Putamen (tissue), 1 donor: ENCODE data around the gene CNTN4.

Source experiments
- DNase-seq: peaks from one replicate; pipeline ENCODE4 v3.0.0-alpha.2; 2016; ENCODE audit warnings: low spot score

The CNTN4 gene

GRCh38 chr3:2415083-2415482 lies 316.4 kb downstream of the CNTN4 start:
- DNase-seq, result no peak

DNA sequence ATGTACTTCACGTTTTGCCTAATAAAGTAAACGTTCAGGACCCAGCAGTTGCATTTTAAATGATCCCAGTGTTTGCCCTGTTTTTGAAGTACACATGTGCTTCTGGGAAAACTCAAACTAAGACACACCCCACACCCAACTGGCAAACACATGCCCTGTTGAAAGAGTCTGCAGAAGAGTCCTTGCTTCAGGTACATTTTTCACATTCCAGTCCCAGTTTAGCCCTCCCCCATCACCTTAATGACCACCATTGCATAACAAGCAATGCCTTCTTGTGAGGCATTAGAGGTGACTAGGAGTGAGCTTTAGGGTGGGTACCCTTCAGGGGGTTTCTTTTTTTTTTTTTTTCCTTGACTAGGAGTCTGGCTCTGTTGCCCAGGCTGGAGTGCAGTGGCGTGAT lies 322.3 kb downstream of the CNTN4 start:
- no peak for DNase-seq

DNA sequence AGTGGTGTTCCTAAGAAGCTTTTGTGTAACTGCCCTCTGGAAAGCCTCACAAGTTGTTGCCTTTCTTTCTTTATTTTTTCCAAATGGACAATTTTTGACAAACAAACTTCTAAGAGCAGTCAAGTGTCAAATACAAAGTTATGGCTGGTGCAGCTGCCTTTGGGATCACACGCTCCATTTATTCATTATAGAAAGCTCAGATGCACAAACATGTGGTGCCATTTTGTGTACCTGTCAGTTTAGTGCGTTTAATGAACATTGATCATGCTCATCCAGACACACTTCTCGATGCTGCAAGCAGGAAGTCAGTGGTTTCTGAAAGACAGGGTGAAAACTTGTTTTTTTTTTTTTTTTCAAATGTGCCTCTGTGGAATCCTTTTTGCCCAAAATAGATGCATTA lies 324.5 kb downstream of the CNTN4 start:
- DNase-seq, result no peak

- DNase-seq, result no peak
Observed at GRCh38 chr3:2441558-2441957, 342.9 kb downstream of the CNTN4 start.

DNA sequence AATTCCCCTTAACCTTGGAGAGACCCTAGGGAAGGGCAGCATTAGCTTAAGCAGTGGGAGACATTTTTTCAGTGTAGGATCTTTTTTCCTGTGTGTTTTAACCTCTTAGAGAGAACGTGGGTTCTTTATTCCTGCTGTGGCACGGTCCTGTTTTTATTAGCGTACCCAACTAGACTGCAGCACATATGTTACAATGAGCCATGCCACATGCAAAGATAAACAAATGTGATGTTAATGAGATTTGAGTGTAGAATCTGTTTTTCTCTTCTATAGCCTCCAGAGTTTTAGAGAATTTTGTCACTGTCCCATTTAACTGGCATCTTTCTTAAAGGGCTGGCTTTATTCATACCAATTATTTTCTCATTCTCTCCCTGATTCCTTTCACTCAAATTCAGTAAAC lies 347.5 kb downstream of the CNTN4 start:
- DNase-seq, result no peak

GRCh38 chr3:2452249-2452648 lies 353.6 kb downstream of the CNTN4 start:
- no peak for DNase-seq

GRCh38 chr3:2454865-2455264 lies 356.2 kb downstream of the CNTN4 start:
- no peak for DNase-seq

DNA sequence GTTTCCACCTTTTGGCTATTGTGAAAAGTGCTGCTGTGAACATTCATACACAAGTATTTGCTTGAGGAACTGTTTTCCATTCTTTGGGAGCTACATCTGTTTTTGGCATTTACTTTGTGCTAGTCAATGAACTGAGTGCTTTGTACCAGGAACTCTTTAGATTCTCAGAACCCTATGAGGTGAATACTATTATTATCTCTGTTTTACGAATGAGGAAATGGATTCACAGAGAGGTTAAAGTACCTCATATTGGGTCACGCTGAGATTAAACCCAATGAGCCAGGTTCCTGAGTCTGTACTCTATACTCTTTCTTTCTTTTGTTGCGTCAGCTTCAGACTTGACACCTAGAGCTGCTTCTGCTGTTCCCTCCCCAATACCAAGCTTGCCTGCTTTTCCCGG lies 358.1 kb downstream of the CNTN4 start:
- no peak for DNase-seq

DNA sequence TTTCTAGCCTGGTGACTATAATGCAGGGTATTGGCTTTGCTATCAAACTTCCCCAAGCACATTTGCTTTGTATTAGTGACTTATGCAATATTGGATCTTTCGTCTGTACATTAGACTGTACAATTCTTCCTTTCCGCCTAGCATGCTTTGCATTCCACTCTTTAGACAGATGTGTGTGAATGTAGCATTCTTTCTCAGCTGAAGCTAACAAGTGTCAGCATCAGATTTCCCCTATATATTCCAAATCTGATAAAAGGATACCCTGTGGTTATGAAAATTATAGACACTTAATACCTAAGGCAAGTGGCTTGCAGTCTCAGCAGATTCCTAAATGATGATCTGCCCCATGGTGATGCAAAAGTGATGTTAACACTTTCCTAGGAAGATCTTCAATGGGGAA lies 360.1 kb downstream of the CNTN4 start:
- no peak for DNase-seq

DNA sequence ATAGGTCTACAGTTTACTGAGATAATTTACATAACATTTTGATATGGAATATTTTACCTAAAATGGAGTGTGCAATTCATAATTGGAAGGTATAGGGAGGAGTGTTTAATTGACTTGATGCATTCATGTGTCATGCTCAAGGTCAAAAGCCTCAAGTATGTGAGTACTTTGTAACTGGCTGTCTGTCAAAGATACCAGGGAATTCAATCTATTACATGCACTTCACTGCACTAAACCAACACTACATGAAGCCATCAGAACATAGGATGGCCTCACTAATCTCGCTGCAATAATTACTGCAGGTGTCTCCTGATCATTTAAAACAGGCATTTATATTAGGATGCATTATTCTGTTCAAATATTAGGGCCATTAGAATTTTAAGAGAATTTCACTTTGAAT lies 367.2 kb downstream of the CNTN4 start:
- no peak for DNase-seq

GRCh38 chr3:2468816-2469215 lies 370.1 kb downstream of the CNTN4 start:
- DNase-seq, result no peak

- no peak for DNase-seq
Observed at GRCh38 chr3:2476996-2477395, 378.3 kb downstream of the CNTN4 start.

DNA sequence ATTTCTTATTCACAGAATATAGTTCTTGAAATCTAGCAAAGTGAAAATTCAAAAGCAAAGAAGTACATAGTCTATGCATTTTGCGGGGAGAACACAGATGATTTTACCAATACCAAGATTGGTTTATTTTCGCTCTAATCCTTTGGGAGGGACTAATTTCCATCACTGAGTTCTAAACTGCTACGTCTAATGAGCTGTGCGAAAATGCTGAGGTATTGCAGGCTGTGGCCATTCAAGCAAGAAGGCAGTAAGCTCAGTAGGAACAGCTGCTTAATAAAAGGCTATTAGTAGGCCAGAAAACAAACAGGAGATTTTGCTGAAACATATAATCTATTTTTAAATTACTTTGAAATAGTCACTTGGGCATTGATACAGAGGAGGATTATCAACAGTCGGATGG lies 379.0 kb downstream of the CNTN4 start:
- no peak for DNase-seq

DNA sequence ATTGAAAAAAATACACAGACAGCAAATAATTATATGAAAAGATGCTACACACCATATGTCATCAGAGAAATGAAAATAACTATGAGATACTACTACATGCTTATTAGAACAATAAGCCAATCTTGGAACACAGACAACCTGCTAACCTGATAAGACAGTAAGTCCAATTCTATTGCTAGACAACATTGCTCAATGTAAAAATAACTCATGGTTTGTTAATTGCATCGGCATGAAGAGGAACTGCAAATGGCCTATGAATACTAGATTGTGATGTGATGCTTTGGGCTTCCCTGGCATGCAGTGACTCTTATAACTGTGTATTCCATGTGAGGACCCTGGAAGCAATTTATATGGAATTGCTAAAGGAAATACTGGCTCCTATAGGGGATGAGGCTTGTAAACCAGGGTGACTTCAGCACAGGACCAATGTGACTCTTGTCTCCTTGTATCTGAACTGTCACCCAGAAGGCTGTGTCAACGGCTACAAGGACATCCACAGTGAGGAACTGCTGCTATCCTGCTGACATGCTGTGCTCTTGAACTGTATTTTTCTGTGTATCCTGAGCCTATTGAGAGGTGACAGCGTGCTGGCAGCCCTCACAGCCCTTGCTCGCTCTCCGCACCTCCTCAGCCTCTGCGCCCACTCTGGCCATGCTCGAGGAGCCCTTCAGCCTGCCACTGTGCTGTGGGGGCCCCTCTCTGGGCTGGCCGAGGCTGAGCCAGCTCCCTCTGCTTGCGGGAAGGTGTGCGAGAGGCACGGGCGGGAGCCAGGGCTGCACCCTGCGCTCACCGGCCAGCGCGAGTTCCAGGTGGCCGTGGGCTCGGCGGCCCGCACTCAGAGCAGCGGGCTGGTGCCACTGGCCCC lies 385.7 kb downstream of the CNTN4 start:
- DNase-seq, result no peak

DNA sequence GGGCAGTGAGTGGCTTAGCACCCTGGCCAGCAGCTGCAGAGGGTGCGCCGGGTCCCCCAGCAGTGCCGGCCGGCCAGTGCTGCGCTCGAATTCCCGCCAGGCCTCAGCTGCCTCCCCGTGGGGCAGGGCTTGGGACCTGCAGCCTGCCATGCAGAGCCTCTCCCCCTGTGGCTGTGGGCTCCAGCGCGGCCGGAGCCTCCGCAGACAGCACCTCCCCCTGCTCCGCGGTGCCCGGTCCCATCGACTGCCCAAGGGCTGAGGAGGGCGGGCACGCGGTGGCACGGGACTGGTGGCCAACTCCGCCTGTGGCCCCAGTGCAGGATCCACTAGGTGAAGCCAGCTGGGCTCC lies 386.3 kb downstream of the CNTN4 start:
- no peak for DNase-seq

DNA sequence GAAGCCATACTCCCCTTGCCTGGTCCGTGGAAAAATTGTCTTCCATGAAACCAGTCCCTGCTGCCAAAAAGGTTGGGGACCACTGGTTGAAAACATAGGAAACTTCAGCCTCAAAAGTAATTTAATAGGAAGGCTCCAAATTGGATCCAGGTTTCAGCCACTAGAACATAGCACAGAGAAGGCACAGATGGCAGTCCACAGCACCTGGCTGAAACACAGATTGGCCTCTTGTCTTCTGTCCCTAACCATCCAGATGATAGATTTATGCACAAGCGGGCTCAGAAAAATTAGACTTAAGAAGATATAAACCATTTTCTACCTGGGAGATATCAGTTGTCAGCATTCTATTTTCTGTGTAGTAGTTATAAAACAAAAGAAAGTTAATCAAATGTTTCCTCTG lies 397.1 kb downstream of the CNTN4 start:
- no peak for DNase-seq

- DNase-seq, result no peak
Observed at GRCh38 chr3:2504912-2505311, 406.2 kb downstream of the CNTN4 start.

- no peak for DNase-seq
Observed at GRCh38 chr3:2506776-2507175, 408.1 kb downstream of the CNTN4 start.

DNA sequence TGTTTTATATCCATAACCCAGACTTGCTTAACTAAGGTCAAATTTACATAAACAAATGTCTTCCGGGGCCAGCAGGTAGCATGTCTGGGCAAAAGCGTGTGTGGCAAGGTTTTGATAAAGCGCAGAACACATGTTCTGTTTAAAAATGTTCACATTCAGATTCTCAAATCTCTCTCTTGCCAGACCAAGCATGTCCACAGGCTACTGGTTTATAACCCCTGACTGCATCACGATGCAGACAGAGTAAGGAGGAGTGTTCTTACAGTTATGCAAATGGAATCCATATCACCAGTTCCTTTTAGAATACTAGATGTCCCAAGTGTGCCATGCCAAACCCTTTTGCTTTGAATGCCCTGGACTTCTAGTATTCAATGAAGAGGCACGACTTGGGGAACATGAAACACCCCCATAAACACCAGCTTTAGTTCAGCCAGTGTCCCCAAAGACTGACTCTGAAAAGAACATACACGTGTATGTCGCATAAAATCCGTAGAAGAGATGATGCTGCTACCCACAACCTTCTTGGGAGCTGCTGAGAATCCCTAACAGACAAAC lies 412.0 kb downstream of the CNTN4 start:
- no peak for DNase-seq

DNA sequence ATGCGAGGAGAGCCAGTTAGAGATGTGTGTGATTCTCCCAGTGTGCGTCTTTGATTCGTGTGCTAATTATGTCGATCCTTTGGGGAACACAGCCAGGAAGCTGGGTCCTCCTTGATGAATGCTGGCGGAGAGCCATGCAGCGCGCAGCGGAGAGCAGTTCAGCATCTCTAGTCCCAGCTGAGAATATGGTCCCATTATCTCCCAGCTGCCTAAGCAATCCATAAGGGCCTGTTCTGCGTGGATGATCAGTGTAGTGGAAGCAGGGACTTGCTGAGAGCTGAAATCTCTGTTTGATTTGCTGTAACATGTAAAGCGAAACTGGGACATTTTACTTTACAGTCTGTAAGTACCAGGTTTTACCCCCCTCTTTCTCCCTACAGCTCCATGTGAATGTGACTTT lies 412.7 kb downstream of the CNTN4 start:
- DNase-seq, result peak; percentile 48

- no peak for DNase-seq
Observed at GRCh38 chr3:2512881-2513280, 414.2 kb downstream of the CNTN4 start.

- DNase-seq, result no peak
Observed at GRCh38 chr3:2513986-2514385, 415.3 kb downstream of the CNTN4 start.

GRCh38 chr3:2516762-2517441 lies 418.2 kb downstream of the CNTN4 start:
- no peak for DNase-seq
